GM21447 (cell line): ENCODE measurements around the gene DCDC2B.

Experiments used
- ATAC-seq: cut with Tn5 transposase; IDR thresholded peaks from one replicate; pipeline ENCODE4 v1.9.1; 2021; ENCODE audit not compliant: unreplicated experiment

The DCDC2B gene

DNA sequence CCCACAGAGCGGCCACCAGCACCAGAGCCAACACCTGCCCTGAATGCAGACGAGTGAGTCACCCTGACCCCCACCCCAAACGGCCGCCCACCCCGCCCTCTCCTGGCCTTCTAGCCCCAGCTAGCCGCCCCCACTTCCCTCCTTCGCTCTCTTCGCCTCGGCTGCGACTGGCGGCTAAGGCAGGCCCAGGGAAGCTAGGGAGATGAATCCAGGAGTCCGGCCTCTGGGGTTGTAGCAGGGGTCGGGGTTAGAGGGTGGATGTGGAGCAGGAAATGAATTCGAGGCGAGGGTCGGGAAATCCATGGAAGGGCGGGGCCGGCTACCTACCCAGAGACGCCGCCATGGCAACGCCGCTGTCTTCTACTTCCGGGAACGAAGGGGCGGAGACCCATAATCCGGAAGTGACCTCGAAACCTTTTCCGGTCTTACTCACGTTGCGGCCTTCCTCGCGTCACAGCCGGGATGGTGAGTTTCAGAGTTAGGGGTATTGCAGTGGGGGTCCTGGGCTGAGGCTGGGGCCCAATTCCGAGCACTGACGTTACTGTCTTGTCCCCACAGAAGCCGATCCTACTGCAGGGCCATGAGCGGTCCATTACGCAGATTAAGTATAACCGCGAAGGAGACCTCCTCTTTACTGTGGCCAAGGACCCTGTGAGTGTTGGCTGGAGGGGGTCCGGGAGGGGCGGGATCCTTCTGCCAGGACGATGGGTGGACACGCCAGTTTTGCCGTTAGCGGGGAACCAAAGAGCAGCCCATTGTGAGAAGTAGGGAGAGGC lies 13.3 kb downstream of the DCDC2B start, which contains the start of the genes EIF3I and TMEM234:
TSS of gene EIF3I (plus strand) at position 428 of the 776 bp plus-strand sequence. CDS start at position 463, 35 bp downstream.
TSS of gene TMEM234 (minus strand) at position 374 of the 776 bp plus-strand sequence. CDS start at position 343, 31 bp downstream.
- peak; percentile 85 for ATAC-seq

DNA sequence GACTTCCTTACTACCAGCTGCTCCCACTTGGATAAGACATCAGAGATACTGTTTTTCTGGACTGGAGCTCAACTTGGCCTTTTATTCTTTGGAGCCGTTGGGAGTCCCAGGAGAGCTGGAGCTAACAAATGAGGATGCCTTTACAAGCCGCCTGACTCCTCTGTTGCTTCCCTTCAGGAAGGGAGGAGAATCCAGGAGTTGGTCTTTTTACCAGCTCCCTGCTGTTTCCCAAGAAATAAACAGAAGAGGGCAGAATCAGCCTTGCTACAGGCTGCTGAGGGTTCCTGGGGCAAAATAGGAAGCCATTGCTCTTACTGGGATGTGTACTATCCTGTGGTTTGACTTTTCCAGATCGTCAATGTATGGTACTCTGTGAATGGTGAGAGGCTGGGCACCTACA lies 14.8 kb downstream of the DCDC2B start:
- ATAC-seq, result no peak

DNA sequence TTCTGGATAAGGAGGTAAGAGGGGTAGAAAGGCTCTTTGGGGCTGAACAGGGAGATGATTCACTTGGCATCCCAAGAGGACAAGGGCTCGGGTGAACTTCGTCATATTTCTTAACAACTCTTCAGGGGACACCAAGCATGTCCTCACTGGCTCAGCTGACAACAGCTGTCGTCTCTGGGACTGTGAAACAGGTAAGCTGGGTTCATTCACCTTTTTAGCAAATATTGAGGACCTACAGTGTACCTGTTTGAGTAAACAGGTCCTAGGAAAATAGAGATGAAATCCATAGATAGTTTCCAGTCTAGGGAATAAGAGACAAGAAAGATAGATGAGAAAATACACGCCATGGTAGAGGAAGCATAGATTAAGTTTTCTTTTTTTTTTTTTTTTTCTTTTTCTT lies 15.4 kb downstream of the DCDC2B start:
- no peak for ATAC-seq

DNA sequence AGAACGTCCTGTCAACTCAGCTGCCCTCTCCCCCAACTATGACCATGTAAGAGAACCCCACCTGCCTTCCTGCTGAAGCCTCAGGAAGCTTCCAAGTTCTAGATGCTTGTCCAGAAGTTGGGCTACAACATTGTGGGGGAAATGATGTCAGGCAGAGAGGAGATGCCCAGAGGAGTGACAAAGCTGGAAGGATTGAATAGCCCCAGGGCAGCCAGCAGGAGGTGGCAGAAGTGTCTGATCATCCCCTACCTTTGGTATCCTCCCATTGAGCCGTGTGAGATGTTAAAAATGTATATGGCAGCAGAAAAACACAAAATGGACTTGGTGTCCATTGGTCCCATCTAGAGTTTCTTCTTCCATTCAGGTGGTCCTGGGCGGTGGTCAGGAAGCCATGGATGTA lies 19.9 kb downstream of the DCDC2B start:
- no peak for ATAC-seq

DNA sequence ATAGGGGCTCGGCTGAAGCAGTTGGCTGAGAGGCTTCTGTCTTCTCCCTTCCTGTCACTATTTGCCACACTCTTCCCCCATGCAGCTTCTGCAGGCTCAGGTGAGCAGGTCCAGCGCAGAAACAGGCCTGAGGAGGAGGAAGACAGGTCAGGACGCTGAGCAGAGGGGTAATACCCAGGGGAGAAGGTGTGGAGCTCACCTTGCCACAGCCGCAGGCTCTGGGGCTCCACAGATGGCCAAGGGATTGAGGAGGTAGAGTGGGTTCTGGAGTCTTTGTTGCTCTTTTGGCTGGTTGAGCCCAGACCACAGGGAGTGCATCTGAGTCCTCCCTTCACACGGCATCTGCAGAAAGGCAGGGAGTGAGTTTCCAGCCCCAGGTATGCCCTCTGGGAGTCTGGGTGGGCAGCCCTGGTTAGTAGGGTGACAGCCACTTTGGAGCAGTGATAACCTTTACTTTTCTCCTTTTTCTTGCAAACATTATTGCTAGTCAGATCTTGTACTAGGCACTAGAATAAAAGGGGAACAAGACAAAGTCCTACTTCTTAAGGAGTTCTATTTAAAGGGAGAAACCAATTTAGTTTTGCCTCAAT lies 23.0 kb downstream of the DCDC2B start:
- no peak for ATAC-seq

DNA sequence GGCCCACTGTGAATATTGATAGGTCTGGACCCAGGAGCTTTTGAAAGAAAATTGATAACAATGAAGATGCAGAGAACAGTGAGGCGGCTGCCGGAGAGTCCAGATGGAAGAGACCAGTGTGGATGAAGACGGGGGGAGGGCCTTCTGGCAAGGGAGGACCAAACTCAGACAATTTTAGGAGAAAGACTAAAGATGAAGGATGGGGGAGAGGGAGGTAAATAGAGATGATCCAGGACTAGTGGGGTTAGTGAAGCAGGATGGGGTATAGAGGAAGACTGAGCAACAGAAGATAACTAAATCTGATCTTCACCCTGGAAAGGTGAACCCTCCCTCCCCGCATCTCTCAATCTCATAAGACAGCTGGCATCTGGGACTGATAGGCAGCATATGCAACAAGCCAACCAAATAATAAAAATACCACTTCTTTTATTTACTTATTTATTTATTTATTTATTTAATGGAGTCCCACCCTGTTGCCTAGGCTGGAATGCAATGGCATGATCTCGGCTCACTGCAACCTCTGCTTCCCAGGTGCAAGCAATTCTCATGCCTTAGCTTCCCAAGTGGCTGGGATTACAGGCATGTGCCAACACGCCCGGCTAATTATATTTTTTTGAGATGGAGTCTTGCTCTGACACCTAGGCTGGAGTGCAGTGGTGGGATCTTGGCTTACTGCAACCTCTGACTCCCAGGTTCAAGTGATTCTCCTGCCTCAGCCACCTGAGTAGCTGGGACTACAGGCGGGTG lies 23.8 kb downstream of the DCDC2B start:
- no peak for ATAC-seq

DNA sequence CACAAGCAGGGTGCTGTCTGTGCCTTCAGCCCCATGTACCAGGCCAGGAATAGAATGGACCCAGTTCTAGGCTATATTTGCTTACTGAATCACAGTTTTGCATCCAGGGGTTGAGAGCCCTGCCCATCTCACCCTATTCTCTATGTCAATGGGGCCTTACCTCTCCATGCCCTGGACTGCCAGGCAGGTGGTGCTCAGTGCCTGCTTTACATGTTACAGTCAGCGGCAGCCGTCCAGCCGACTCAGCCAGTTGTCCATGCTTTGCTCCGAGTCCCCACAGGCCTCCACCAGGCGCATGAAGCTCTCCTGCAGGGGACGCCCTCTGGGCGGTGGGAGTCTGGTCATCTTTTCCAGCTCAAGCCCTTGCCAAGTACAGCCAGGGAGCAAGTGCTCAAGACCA lies 25.9 kb downstream of the DCDC2B start:
- ATAC-seq, result no peak

DNA sequence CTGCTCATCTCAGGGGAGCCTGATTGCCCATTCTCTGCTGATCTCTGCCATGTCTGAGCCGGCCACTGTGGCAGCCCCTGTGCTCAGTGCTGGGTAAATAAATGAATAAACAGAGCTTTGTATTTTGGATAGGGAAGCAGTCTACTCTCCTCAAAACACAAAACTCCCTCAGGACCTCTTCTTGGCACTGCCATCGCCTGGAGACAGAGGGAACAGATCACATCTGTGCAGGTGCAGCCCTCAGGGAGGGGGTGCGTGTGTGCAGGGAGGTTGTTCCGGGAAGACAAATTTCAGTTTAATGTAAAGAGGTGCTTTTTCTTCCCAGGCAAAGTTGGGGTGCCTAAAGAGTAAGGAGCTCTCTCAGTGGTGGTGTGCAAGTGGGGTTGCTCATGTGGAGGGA lies 30.4 kb downstream of the DCDC2B start:
- ATAC-seq, result no peak

DNA sequence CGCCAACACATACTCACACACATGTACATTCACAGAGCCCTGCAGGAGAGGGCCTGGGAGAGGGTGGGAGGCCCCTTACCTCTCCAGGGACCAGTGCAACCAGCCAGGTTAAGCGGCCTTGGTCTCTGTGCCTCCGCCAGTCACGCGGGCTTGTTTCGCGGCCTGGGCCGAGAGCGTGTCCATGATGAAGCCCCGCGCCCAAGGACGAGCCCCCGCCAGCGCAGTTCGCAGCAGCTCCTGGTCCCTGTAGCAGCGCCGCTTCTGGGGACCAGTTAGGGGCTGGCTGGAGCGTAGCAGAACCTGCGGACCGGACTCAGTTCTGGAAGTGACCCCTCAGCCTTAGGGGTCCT lies 30.9 kb downstream of the DCDC2B start:
- ATAC-seq, result no peak

DNA sequence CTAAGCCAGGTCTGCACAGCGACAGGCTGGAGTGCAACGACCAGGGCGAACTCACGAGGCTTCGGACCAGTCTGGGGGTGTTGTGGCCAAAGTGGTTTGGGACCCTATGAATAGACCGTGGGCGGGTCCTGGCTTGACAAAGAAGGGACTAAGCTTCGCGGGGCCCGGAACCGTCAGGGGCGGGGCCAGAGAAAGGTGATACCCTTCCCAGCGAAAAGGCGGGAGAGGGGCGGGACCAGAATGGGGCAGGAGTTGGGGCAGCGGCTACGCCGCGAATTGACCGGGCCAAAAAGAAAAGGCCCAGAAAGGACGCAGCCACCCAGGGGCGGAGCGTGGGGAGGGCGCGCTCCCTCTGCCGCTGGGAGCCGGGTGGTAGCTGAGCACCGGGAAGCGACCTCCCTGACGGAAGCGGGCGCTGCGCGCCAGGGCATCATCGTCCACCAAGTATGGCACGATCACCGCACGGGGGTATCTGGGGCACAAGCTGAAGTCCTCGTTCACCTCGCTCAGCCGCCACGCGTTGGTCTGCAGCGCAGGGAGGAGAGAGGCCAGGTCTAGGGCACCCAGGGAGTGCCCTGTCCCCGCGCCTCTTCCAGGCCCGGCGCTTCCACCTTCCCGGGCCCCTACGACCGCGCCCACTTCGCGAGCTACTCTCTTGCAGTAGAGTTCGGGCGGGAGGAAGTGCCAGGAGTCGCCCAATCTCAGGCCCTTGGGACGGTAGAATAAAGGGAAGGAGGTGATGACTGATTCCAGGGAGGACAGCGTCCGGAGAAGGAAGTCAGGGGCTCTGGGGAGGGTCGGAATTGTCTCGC lies 31.5 kb downstream of the DCDC2B start:
- ATAC-seq, result no peak

DNA sequence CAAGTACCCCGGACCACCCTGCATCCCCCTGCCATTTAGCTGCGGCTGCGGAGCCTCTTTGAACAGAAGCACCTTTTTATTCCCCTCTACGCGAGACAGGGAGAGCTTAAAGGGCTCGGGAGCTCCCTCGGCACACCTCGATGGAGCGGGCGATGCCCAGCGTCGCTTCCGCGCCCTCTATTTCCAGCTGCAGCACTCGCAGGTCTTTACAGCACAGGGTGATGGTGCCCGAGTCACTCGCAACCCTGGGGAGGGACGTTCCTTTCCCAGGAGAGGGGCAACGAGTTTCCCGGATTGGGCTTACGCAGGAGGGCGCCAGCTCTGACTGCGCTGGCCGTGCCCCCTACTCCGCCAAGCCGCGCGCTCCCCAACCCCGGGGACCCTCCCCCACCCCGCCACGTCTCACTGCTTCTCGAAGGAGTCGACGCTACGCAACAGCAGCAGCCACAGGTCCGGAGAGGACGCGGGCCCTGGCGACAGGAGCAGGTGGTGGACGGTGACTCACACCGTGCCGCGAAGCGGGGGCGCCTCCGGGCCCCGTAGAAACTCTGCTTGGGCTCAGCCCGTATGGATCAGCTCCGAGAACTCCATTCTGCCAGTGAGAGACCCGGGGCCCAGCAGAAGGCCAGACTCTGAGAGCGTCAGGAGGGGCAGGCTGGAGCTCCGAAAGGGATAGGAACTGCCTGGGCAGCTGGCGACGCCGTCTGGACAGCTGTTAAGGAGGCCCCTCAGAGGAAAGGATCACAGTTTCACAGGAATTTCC lies 32.3 kb downstream of the DCDC2B start:
- ATAC-seq, result no peak

DNA sequence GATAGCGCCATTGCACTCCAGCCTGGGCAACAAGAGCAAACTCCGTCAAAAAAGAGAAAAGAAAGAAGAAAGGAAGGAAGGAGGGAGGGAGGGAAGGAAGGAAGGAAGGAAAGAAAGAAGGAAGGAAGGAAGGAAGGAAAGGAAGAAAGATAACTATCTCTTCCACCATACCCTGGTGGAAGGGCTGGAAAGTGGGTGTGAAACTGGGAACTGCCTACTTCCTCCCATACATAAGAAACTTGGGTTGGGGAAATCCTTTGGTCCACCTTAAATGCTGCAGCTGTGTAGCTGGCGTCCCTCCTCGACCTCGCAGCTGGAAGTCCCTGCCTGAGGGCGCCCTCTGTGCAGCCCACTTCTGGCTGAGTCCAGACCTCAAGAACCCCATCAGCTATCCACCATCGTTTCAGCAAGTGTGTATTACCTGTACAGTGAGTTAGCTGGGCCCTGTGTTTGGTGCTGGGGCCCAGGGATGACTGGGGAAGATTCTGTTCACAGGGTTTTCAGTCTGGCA lies 33.5 kb downstream of the DCDC2B start:
- ATAC-seq, result no peak

DNA sequence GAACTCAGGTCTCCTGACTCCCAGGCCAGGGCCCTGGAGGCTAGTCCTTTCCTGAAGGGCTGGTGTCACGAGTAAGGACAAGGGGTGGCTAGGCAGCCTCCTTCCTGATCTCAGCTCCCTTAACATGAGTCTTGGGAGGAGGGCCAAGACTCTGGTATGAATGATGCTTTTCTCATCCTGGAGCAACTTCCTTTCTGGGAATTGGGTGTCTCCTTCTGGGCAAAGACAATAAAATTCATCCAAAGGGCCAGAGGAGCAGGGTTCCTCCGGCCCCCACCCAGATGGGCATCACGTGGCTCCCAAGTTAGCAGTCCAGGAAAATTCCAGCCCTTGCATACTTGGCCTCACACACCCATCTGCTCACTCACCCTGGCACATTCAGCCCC lies 38.0 kb downstream of the DCDC2B start, which contains the start of gene FAM167B:
TSS of gene FAM167B (plus strand) at position 335 of the 386 bp plus-strand sequence. CDS start 200 bp downstream, outside the sequence.
- no peak for ATAC-seq

DNA sequence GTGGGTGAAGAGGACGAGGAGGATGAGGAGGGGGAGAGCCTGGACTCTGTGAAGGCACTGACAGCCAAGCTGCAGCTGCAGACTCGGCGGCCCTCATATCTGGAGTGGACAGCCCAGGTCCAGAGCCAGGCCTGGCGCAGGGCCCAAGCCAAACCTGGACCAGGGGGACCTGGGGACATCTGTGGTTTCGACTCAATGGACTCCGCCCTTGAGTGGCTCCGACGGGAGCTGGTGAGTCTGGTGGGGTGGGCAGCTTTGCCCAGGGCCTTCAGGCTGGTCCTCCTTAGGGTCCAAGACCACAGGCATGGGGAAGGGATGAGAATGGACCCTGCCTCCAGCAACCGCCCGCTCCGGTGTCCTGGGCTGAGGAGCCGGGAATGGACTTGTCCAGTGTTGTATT lies 38.6 kb downstream of the DCDC2B start:
- no peak for ATAC-seq

DNA sequence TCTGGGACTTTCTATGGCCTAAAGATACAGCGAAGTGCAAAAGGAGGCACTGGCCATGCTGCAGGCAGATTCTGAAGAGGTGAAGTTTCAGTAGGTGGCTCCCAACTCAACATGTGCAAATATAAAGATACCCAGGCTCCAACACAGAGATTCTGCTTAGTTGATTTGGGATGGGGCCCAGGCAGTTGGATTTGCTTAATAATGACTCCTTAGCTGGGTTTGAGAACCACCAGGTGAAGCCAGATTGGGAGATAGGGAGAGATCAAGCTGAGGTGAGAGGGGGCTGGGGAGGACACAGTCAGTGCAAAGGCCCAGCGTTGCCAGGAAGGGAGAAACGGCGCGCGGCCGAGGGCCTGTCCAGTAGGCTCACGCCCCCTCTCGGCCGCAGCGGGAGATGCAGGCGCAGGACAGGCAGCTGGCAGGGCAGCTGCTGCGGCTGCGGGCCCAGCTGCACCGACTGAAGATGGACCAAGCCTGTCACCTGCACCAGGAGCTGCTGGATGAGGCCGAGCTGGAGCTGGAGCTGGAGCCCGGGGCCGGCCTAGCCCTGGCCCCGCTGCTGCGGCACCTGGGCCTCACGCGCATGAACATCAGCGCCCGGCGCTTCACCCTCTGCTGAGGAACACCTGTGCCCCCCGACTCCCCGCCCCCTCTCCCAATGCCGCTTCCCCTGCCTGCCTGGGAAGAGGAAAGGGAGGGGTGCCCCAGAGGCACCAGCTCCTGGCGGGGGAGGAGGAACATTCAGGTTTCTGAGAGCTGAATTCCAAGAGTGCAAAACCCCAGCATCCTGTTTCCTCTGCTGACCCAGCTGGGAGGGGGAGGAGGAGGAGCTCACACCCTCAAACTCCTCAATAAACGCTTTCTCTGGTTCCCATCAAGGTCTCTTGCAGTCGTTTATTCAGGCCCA lies 39.3 kb downstream of the DCDC2B start:
- ATAC-seq, result no peak

DNA sequence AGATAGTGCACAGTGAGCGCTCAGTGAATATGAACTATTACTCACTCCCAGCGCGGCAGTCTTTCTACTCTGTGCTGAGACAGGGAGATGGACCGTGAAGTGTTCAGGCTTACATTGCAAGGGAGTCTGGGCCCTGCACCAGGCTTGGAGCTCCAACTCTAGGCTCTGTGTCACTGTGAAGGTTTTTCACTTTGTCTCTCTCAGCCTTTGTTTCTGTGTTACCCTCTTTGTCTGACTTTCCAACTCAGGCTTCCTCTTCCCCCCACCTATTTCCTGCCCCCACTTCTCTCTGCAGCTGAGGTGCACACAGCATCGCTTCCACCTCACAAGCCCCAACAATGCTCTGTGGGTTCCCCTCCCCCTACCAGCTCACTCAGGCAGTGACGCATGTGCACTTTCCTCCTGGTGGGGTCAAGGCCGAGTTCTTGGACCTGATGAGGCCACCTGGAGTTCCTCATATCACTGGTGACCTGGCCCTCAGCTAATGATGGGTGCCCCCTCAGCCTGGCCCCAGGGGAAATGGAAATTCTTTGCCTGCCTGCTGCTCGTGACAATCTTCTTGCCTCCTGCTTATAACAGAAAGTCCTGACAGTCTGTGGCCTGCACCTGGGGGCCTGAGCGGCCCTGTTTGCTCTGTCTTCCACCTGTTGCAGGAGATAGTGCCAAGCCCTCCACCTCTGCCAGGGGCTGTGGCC lies 41.1 kb downstream of the DCDC2B start:
- peak; percentile 60 for ATAC-seq

DNA sequence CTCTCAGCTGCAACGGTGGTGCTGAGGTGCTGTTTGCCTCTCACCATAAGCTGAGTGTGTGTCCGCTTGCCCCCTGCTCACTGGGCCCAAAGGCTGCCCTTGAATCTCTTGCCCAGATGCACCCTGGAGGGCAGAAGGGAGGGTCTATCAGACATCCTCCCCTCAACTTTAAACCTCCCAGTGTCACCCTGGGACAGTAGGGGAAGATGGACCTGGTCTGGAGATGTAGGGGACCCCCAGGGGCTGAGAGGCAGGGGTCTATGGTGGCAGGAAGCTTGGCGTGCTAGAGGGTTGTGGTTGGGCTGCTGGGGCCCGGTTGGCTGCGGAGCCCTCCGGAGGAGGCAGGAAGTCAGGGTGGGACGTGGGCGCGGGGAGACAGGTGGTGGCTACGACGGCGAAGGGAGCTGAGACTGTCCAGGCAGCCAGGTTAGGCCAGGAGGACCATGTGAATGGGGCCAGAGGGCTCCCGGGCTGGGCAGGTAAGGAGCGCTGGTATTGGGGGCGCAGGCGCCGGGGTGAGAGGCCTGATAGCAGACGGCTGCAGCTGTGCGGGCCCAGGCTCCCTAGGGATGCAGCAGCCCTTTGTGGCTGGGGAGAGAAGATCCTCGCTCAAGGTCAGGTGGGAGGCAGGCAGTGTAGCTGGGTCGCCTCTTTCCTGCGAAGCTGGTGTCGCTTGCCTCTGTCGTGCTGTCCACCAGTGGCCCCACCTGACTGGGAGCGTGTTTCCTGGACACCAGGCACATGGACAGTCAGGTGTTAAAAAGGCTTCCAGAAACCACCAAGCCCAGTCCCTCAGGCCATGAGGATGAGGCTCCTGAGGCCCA lies 42.2 kb downstream of the DCDC2B start, which contains the start of gene LCK:
TSS of gene LCK (plus strand) at position 373 of the 824 bp plus-strand sequence. CDS start 23,065 bp downstream, outside the sequence.
- ATAC-seq, result no peak
